Cerebellar nuclear complex (tissue), 1 donor: Measurements from ENCODE around the gene KPTN.

Experiments
- DNase-seq, 2 experiments: peaks; one replicate each; lab custom pipeline; 2025; lab: John Stamatoyannopoulos, UW

KPTN gene

DNA sequence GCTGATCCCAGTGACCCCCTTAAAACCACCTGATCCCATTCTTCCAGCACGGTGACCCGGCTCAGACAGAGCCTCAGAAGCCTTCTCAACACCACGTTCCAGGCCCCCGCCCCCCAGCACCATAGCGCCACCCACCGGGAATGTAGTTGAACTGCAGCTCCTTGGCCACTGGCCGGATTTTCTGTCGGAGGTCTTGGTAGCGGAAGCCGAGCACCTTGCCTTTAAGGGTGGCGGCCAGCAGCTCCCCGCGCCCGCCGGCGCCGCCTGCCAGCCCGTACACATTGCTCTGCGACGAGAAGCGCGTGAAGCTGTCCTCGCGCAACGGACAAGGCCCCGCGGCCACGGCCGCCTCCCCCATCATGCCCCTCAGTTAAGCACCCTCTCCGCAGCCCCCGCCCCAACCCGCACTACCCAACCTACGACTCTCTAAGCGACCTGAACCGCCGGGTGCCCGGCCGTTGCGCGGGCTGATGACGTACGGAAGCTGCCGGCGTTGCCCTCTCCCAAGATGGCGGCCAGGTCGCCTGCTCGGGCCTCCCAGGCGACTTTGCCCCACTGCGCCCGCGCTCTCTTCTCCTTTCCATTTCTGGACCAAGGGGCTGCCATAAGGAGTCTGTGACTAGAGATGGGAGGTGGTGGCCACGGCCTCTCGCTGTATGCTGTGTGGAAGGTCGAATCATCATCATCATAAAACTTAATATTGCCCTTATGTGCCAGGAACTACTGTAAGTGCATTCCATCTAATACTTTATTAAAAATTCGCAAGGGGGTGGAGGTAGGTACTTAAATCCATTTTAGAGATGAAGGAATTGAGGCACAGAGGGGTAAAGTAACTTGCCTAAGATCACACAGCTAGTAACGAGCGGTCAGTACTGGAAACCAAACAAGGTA, at the start of gene KPTN:
Gene KPTN (minus strand): TSS at position 420 of the 891 bp plus-strand sequence. CDS start 59 bp downstream, at position 361.
- peak in 1 of 2 experiments; percentile 47 for DNase-seq

DNA sequence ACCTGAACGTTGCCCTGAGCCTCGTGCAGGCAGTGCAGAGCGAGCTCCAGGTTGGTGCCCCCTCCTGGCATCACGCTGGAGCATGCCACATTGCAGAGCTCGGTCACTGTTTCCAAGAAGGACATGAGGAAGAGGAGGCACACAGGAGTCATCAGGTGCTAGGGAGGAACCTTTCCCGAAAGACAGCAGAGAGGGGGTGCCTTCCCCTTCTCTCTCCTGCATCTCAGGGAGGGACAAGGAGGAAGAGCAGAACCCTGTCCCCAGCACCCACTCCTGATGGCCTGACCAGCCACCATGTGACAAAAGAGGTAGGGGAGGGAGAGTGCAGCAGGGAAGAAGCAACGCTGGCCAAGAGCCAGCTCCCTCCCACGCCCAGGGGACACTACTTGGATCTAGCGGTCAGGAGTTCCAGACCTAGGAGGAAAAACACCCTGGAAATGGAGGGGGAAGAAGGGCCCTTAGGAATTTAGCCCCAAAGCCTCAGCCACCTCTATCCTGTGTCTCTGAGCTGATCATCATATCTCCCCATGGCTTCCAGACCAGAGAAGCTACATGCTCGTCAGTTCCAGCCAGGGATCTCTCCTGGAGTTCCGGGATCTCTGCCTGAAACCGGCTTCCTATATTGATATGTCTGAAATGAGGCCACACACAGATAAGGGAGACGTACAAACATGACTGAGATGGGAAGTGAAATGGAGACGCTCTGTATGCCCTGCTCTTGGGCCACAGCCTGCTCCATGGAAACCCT, 47.8 kb upstream of the KPTN start:
- no peak for DNase-seq

DNA sequence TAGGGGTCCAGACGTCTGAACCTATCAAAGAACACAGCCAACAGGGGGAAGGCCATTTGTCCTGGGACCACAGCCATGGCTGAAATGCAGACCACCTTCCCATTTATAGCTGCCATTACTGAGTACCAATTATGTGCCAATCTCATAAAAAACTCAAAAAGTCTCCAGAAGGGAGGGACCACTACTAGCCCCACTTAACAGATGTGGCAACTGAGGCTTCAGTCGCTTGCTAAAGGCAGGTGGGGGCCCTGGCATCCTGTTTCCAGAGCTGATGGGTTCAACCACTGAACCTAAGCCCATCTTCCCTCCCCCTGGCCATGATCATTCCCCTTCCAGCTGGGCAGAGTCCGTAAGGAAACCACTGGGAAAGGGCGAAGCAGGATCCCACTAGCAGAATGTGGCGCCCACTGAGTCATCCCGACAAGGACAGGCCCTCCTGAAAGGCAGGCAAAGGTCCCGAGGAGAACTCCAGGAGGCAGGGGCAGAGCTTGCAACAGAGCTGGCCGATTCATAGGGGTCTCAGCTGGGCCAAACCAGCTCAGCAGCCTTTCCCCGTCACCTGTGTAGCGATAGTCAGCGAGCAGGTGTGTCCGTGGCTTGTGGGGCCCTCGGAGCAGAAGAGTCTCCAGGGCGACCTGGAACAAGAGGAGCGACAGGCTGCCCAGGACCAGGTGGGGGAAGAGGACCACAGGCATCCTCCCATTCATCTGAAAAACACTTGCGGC, 45.2 kb upstream of the KPTN start:
- no peak for DNase-seq

DNA sequence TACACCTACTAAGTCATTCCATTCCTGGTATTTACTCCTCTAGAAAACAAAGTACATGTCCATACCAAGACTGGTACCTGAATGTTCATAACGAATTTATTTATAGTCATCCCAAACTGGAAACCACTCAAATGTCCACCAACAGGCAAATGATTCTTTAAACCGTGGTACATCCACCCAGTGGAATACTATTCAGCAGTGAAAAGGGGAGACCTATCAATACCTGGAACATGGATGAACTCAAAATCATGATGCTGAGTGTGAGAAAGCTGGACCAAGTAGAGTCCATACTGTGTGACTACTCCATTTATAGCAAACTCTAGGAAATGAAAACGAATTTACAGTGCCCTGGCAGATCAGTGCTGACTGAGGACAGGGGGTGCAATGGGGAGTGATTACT, 42.8 kb upstream of the KPTN start:
- no peak for DNase-seq

DNA sequence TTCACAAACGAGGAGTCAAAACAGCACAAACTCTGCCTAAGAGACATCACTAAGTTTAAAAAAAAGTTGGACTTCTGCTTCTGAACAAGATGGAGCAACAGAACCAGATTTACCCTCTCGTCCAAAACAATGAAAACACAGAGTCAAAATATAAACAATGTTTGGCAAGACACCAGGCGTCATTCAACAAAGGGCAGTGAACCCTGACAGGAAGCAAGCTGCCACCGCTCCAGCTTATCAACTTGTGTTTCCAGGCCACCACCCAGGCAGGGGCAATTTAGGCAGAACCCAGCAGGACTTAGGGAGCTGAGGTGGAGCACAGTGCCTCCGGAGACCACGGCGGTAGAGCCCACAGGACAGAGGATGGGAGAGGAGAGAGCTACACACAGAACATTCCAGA, 39.5 kb upstream of the KPTN start:
- DNase-seq: no peak

DNA sequence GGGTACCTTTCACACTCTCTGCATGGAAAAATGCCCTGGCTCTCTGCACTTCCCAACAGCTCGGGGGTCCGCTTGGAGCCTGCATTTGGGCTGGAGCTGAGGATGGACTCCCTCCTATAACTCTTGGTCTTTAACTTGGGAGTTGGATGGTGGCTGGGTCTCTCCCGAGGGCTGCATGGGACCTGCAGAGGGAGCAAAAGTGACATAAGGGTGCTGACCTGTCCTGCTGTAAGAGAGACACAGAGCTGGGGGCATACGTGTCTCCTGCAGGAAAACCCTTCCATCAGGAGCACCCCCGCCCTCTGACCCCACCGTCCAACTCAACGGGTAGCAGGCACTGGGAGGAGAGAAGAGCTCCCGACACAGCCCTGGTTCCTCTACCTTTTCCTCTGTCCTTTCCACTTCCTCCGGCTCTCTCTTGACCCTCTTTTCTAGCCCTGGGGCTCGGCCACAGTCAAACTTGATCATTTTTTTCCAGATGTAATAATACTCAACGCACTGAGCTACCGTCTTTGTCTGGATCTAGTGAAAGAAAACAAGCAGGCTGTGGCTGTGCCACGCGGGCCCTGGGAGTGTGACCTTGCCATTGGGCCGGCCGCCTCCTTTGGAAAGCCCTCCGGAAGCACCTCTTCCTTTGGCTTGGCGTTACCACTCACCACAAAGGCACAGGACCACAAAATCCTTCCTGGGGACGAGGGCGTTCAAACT, 37.6 kb upstream of the KPTN start:
- DNase-seq: no peak

DNA sequence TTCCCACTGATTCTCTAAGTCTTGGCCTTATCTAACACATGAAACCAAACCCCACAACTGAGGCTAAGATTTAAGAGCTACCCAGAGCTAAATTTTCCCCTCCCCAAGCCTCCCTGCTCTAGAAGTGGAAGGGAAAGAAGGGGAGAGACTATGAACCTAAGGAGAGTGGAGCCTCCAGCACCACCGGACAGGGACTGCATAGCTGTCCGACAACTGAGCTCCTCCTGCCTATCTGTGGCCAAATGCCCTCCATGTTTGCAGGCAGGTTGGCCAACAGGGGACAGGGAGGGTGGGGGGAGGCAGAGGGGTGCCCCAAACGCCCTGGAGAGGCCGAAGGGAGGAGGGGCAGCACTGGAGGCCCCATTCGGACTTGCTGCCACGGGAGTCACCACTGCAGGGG, 36.8 kb upstream of the KPTN start:
- no peak for DNase-seq

DNA sequence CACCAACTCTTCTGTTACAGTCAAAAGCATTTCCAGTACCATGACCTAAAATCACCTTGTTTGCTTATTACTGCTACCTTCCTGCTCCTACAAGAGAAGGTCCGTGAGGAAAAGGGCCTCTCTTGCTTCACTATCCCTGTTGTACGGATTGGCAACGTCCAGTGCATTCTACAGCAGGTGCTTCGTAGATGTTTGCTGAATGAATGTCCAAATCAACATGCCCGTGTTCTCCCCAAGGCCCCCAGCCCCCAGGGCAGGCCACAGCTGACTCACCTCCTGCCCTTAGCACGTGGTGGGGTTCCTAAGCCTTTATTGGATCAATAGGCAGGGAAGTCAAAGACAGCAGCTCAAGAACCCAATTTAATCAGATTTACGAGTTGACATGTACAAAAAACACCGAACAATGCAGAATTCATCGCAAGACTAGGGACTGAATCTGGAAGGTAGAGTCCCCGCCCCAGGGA, 36.4 kb upstream of the KPTN start:
- no peak for DNase-seq

DNA sequence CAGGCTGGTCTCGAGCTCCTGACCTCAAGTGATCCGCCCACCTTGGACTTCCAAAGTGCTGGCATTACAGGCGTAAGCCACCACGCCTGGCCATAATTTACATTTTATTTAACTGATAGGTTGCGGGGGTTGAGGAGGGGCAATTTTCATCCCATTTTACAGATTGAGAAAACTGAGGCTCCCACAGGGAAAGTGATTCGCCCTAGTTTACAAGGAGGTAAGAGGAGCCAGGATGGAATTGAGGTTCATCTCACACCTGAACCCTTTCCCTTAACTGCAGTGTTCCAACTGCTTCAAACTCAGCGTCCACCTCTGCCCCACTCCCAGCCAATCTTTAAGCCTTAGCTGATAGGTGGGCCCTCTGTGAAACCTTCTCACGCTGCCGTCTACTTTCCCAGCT, 34.8 kb upstream of the KPTN start:
- DNase-seq: no peak

DNA sequence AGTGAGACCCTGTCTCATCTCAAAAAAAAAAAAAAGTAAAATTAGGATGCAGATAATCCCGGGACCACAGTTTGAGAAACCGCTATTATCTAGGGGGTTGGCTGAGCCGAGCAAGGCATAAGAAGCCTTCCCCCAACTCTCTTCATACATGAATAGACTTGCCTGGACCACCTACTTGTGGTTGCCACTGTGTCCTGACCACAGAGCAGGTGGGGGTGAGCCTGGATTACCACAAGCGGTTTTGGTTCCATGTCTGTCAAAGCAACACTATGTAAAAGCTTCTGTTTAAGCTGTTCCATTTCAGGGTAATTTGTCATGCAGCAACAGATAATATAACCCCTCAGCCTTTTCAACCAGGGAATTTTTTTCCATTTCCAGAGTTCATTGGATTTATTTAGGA, 34.1 kb upstream of the KPTN start:
- DNase-seq: no peak

DNA sequence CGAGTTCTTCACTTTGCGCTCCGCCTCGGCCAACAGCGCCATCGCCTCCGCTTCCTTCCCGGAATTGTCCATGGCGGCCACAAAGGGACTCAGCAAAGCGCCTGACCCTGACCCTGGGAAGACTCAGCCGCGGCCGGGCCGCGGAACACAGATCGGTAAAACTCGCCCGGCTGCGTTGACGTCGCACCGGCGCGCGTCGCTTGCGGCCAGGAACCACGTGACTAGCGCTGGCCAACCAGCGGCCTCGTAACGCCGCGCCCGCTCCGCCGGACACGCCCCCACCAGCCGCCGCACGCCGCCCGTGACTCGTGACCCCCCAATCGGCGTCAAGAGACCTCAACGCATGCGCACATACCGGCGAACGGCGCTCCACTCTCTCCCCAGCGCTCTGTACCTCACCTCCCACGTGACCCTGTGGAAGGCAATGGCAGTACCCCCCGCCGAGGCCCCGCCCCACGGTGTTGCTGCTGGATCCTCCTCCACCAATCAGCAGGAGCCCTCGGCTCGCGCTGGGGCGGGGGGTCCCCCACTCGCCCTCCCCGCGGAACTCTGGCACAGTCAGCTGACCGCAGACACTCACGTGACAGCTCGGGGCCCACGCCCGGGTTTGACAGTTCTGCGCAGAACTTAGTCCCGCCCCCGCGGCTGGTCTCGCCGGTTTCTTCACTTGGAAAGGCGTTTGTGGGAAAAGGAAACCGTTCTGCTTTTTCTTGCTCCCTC, 31.0 kb upstream of the KPTN start, which contains the start of gene NAPA:
Gene NAPA (minus strand): TSS at position 195 of the 720 bp plus-strand sequence. CDS start 123 bp downstream, at position 72.
- DNase-seq: peak; percentile 91 to 100

DNA sequence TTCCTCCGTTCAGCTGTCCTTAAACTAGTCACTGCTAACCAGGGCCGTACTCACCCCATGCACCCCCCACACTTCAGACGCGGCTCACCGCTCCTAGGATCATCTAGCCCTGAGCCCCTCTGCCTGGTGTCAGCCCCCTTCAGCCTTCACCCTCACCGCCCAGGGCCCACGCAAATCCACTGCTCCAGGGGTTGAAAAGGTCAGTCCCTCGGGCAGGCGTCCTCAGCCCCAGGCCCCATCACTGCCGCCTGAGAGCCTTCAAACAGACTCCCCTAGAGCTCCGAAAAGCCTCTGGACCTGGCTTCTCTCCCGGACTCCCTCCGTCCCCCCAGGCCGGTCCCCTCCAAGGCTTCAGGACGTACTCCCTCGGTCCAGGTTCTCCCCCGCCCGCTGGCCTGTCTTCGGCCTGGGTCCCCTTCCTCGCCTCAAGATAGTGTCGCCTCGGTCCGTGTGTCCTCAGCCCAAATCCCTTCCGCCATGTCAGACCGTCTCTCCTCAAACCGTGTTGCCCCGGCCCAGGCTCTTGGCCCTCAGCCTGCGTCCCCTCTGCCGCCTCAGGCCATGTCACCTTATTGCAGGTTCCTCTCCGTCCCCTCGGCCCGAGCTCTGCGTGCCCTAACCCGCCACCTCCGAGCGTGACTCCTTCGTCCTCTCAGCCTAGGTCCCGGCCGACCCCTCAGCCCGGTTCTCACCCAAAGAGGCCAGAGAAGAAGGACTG, 30.3 kb upstream of the KPTN start:
- DNase-seq: no peak

DNA sequence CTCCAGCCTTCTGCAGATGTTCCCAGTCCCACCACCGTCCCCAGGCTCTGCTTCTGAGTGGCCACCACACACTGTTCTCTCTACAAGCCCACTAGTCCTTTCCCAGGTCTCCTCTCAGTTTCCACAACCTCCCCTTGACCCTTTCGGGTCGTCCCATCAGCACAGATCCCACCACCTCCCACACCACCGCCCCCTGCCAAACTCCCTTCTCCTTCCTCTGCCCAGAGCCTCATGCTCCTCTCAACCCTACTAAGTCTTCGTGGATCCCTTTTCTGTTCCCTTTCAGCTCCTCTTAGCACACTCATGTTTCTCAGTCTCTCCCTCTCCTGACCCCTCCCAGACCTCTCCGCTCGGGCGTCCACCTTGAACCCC, 28.9 kb upstream of the KPTN start:
- no peak for DNase-seq

DNA sequence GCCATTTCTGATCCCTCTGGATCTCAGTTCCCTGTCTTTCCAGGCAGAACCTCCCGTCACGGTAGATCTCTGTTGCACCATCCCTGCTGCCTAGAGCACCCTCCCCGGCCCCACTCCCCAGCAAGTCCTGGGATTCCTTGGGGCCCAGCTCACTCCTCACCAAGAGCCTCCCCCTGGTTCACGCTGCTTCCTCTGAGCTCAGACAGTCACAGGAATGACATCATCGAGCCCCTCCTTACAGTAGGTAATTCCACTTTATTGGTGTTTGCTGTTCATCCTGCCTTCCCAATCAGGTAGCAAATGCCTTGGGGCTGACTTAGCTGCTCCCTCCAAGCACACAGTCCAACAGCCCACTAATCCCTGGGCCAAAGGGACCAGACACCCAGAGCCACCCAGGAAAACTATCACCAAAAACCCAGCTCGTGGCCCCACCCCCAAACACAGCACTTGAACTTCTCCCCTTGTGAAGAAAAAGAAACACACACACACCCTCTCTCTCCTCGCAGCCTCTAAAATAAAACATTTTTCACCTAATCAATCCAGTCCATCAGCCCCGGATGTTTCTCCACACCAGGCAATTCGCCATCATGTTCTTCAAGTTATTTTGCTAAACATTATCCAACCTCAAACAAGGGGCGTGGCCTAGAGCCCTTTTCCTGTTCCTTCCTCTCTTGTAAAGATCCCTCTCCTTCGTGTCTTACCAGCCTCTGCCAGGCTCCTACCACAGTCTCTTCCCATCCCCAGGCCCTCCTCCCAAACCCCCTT, 28.3 kb upstream of the KPTN start:
- DNase-seq: no peak

DNA sequence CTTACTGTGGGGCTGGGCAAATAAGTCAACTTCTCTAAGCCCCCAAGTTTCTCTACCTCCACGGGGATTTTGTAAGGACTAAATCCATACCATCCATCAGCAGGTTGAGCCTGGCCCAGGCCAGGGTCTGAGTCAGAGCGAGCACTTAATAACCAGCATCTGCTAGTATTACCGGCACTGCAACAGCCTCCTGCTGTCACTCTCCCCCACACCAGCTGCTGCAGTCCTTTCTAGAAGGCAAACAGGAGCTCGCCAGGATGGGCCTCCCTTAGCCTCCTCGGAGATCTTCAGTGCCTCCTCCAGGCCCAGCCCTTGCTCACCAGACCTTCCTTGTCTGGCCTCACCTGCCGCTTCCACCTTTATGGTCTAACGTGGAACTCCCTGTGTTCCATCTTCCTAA, 27.7 kb upstream of the KPTN start:
- no peak for DNase-seq

DNA sequence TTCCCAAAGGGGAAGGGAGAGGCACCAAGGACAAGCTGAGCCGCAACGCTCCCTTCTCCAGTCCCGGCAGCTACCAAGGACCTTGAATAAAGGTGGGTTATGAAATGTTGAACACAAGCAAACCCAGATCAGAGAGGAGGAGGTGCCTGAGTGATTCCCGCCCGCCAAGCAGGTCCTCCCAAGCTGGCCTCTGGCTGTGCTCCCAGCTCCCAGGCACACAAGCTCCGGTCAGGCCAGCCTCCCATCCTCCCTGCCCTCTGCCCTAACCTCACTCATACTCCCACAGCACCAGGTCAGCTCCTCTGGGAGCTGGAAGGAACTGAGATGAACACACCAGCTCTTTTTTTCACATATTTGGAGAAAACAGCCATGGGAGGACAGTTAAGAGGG, 27.1 kb upstream of the KPTN start:
- no peak for DNase-seq

DNA sequence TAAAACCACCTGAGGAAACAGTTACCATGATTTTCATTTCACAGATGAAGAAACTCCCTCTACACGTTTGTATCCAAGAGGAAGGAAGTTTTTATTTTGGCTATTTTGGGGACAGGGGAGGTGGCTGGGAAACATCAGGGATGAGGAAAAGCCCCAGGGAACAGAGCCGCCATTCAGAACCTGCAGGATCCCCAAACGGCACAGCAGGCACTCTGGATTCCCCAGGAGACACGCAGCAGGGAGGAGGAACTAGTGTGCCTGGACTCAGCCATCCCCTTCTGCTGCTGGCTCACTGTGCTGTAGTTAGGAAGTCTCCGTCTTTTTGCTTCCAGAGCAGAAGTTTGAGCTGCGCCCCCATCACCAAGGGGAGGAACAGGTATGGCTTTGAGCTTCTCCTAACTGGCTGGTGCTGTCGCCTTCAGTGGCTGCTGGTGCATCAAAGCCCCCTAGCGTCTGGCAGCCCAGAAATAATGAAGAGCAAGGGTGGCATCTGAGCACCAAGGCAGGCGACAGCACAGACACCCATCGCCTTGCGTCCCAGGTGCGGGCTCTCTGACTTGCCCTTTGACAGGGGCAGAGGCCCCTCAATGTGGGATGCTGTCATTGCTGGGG, 26.6 kb upstream of the KPTN start:
- no peak for DNase-seq

DNA sequence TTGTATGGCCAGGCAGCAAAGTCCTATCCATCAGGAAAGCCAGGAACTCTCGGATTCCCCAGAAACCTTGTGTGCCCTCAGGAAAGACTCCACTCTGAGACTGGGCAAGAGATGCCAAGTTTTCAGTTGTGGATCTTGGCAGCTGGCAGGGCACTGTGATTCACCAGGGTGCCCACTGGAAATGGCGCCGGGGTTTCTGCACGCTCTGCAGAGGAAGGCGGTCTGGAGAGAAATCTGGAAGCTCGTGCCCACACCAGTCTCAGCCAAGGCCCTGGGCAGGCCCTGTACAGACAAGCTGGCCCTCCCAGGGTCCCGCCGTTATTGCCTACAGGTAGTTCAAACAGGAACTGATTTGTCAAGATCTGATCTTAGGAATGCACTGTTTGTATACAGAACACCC, 26.0 kb upstream of the KPTN start:
- DNase-seq: no peak

DNA sequence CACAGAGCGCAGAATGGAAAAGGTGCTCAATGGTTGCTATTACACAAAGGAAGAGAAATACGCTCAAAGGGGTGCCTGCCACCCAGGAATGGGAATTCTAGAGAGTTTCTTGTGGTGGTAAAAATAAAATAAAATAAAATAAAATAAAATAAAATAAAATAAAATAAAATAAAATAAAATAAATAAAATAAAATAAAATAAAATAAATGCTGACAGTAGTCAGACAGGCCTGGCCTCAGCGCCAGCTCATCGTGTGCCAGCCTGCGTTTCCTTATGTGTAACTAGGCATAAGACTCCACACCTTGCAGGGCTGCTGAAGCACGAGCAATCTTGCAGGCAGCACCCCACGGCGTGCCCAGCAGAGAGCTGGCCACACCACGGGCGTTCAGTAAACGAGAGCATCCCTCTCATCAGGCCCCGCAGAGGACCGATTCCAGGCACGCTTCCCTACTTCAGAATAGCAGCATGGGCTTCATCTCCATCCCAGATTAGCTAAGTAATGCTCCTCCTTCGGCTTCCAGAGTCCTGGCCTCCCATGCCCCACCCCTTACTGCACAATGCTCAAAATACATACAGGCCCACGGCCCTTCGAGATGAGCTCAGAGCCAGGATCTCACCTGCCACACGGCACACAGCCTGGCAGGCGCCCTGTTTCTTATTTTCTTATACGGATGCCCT, 25.3 kb upstream of the KPTN start:
- no peak for DNase-seq
